ENCODE measurements around the gene EHD1.

EHD1 gene

GRCh38 chr11:64842366-64842759, 36.1 kb downstream of the EHD1 start:
- DNase-seq (ENCODE audit: low read depth) = no peak
- no peak for TF ChIP-seq CTCF (IDR thresholded peaks at IDR 0.05; ENCODE audit: low read depth, low read length, missing control alignments)
- no peak overlapping the region for H3K4me3 ChIP-seq (ENCODE audit: low read depth, low read length)

DNA sequence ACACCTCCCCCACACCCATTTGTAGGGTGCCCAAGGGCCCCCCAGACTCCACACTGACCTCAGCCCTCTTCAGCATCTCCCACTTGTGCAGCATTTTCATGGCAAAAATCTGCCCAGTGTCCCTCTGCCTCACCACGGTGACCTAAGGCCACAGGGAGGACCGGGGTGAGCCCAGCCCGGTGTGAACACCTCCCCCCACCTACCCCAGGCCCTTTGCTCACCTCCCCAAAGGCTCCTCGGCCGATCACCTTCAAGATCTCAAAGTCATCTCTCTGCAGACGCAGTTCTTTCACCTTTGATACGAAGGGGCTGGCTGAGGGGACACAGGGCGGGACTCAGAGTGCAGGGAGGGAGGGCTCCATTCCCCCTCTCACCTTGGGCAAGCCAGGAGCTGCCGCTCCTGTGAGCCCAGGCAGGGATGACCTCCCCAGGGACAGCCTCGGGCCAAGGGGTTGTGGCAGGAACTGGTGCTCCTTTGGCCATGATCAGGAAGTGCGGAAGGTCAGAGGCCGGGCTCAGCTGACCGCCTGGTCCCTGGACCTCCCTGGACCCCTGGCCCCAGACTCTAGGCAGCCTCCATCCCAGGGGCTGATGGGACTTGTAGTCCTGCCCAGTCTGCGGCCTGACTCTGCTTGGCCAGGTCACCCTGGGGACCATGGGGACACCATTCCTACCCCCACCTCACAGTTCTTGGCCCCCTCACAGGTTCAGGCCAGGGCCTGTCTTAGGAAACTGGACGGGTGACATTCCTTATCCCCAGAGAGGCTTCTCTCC, 36.6 kb downstream of the EHD1 start:
- TF ChIP-seq CTCF (IDR thresholded peaks at IDR 0.05; ENCODE audit: low read depth, low read length, missing control alignments) = no peak
- H3K4me3 ChIP-seq (ENCODE audit: low read depth, low read length) = no peak overlapping the region
- DNase-seq (ENCODE audit: low read depth) = no peak

- DNase-seq (ENCODE audit: low read depth) = no peak
- TF ChIP-seq CTCF (IDR thresholded peaks at IDR 0.05; ENCODE audit: low read depth, low read length, missing control alignments) = no peak
- no peak overlapping the region for H3K4me3 ChIP-seq (ENCODE audit: low read depth, low read length)
Observed at GRCh38 chr11:64839887-64840782, 38.3 kb downstream of the EHD1 start.

DNA sequence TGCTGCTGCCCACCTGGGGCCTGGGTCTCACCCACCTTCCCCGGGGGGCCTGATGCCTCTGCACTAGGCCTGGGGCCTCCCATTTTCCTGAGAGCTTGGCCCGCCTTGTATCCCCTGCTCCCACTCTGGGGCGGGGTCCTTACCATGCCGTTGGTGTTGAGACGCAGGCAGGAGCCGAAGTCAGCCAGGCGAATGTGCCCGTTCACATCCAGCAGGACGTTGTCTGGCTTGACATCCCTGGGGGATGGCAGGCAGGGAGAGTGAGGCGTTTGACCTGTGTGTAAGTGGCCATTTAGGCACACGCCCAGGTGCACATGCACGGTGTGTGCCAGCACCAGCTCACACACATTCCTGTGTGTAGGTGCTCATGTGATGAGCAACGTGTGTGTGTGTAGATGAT, 39.1 kb downstream of the EHD1 start:
- DNase-seq (ENCODE audit: low read depth) = no peak
- TF ChIP-seq CTCF (IDR thresholded peaks at IDR 0.05; ENCODE audit: low read depth, low read length, missing control alignments) = no peak

DNA sequence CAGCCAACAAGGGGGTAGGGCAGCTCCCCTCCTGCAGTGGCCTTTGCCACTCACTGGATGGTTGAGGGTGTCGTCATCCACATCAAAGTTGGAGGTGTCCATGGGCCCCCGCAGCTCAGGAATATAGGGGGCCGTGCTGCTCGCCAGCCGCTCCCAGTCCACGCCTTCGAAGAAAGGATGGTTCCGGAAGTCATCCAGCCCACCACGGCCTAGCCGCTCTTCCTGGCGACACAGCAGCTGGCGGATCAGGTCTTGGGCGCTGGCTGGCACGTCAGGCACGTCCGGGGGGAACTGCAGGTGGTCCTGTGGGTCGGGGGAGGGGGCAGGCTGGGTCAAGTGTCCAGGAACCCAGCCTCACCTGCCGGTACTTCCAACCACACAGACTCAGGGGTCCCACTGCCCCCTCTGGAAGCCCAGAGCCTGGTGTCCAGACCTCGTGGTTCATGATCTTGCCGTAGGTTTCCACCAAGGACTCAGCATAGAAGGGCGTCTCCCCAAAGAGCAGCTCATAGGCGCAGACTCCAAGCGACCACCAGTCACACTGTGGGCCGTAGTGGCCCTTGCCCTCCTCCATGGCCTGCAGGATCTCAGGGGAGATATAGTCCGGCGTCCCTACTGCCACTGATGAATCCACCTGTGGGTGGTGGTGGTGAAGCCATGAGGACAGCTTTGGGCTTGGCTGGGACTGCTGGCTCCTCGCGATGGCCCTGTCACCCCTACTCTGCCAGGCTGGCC, 39.7 kb downstream of the EHD1 start:
- H3K4me3 ChIP-seq (ENCODE audit: low read depth, low read length) = no peak overlapping the region
- DNase-seq (ENCODE audit: low read depth) = no peak
- TF ChIP-seq CTCF (IDR thresholded peaks at IDR 0.05; ENCODE audit: low read depth, low read length, missing control alignments) = no peak

More for the DNA sequence above, 39.1 kb downstream of the EHD1 start:
- H3K4me3 ChIP-seq (ENCODE audit: low read depth, low read length) = no peak overlapping the region

- no peak for TF ChIP-seq CTCF (IDR thresholded peaks at IDR 0.05; ENCODE audit: low read depth, low read length, missing control alignments)
- no peak for DNase-seq (ENCODE audit: low read depth)
- H3K4me3 ChIP-seq (ENCODE audit: low read depth, low read length) = no peak overlapping the region
Observed at GRCh38 chr11:64837887-64838351, 40.5 kb downstream of the EHD1 start.
